ENCODE measurements around the gene ZSCAN12.
"Not testable (repeated sequence)": the region's sequence is repeated elsewhere in the genome, so short reads cannot be mapped to it uniquely, and the experiment has no call there.

ZSCAN12 gene

GRCh38 chr6:28393912-28394662 lies 5.5 kb downstream of the ZSCAN12 start:
- no peak for DNase-seq (ENCODE audit: low spot score)

- DNase-seq (ENCODE audit: low spot score) = no peak
These were observed 8.9 kb downstream of the ZSCAN12 start for GRCh38 chr6:28390688-28391087.

GRCh38 chr6:28384143-28384533 lies 15.4 kb downstream of the ZSCAN12 start:
- DNase-seq (ENCODE audit: low spot score) = no peak

- peak; percentile 78 for DNase-seq (ENCODE audit: low spot score)
These were observed 16.1 kb downstream of the ZSCAN12 start for GRCh38 chr6:28383235-28384142.

- DNase-seq (ENCODE audit: low spot score) = no peak
These were observed 19.2 kb downstream of the ZSCAN12 start for GRCh38 chr6:28380381-28380780.

- no peak for DNase-seq (ENCODE audit: low spot score)
These were observed 20.9 kb downstream of the ZSCAN12 start for GRCh38 chr6:28378644-28379043.

- no peak for DNase-seq (ENCODE audit: low spot score)
These were observed 21.7 kb downstream of the ZSCAN12 start for GRCh38 chr6:28377879-28378278.

GRCh38 chr6:28373925-28374324 lies 25.6 kb downstream of the ZSCAN12 start:
- DNase-seq (ENCODE audit: low spot score) = no peak

- no peak for DNase-seq (ENCODE audit: low spot score)
These were observed 27.7 kb downstream of the ZSCAN12 start for GRCh38 chr6:28371706-28372451.

- DNase-seq (ENCODE audit: low spot score) = no peak
These were observed 28.3 kb downstream of the ZSCAN12 start for GRCh38 chr6:28371280-28371679.

GRCh38 chr6:28370440-28370839 lies 29.1 kb downstream of the ZSCAN12 start:
- no peak for DNase-seq (ENCODE audit: low spot score)

GRCh38 chr6:28369463-28369862 lies 30.1 kb downstream of the ZSCAN12 start:
- DNase-seq (ENCODE audit: low spot score) = no peak

- DNase-seq (ENCODE audit: low spot score) = no peak
These were observed 31.0 kb downstream of the ZSCAN12 start for GRCh38 chr6:28368522-28368921.

- not testable (repeated sequence) for DNase-seq (ENCODE audit: low spot score)
These were observed 34.0 kb downstream of the ZSCAN12 start for GRCh38 chr6:28365590-28365989.

- no peak for DNase-seq (ENCODE audit: low spot score)
These were observed 38.6 kb downstream of the ZSCAN12 start for GRCh38 chr6:28360961-28361360.

- DNase-seq (ENCODE audit: low spot score) = not testable (repeated sequence)
These were observed 40.0 kb downstream of the ZSCAN12 start for GRCh38 chr6:28359562-28359961.

- DNase-seq (ENCODE audit: low spot score) = no peak
These were observed 42.5 kb downstream of the ZSCAN12 start for GRCh38 chr6:28357036-28357435.

- DNase-seq (ENCODE audit: low spot score) = no peak
These were observed 42.9 kb downstream of the ZSCAN12 start for GRCh38 chr6:28356666-28357020.

GRCh38 chr6:28355743-28356665 lies 43.5 kb downstream of the ZSCAN12 start:
- DNase-seq (ENCODE audit: low spot score) = peak; percentile 76

GRCh38 chr6:28354688-28355554 lies 44.6 kb downstream of the ZSCAN12 start:
- no peak for DNase-seq (ENCODE audit: low spot score)

Measured in D341Med (cell line).